Activated CD4-positive, alpha-beta memory T cell treated with anti-CD3 and anti-CD28 coated beads, Interleukin-2, amount 10 ng/mL, durations not matched to agents 7 days and 5 days (primary cell): ENCODE measurements around the gene PKDCC. TPM values are rescaled to one million over a fixed set of nuclear protein-coding genes. Genes with fewer than 3 reads are reported as not detected.

ENCODE experiments used
- CTCF ChIA-PET: fragments of 350-600 bp; sonication (Branson Sonifier 250); formaldehyde crosslinking; loops from one replicate; lab custom pipeline; 2021; ENCODE audit warnings: antibody characterized with exemption, inconsistent platforms; lab: Charles Lee
- POLR2A ChIA-PET: fragments of 350-600 bp; sonication (Branson Sonifier 250); formaldehyde crosslinking; loops from one replicate; lab custom pipeline; 2021; ENCODE audit warnings: antibody characterized with exemption; lab: Charles Lee
- DNase-seq: peaks from one replicate; pipeline ENCODE4 v3.0.0-alpha.2; 2020
- H3K27ac Mint-ChIP-seq: one replicate; pipeline ENCODE4 v1.8.0; 2021; ENCODE audit warnings: mild to moderate bottlenecking, mixed read lengths
- H3K27me3 Mint-ChIP-seq: one replicate; pipeline ENCODE4 v1.8.0; 2021; ENCODE audit warnings: mixed read lengths
- H3K36me3 Mint-ChIP-seq: one replicate; pipeline ENCODE4 v1.8.0; 2021; ENCODE audit warnings: low read depth, mixed read lengths
- H3K4me1 Mint-ChIP-seq: one replicate; pipeline ENCODE4 v1.8.0; 2021; ENCODE audit warnings: mixed read lengths
- H3K4me3 Mint-ChIP-seq: one replicate; pipeline ENCODE4 v1.8.0; 2021; ENCODE audit warnings: mild to moderate bottlenecking, mixed read lengths
- H3K9me3 Mint-ChIP-seq: one replicate; pipeline ENCODE4 v1.8.0; 2021; ENCODE audit warnings: mixed read lengths
- total RNA-seq, 2 experiments: library from RNA; stranded (reverse); gene quantifications; one replicate each; pipeline ENCODE4 v1.2.3, GENCODE V29; 2021

PKDCC gene
- total RNA-seq, 2 experiments from 2014 or later, result not detected

DNA sequence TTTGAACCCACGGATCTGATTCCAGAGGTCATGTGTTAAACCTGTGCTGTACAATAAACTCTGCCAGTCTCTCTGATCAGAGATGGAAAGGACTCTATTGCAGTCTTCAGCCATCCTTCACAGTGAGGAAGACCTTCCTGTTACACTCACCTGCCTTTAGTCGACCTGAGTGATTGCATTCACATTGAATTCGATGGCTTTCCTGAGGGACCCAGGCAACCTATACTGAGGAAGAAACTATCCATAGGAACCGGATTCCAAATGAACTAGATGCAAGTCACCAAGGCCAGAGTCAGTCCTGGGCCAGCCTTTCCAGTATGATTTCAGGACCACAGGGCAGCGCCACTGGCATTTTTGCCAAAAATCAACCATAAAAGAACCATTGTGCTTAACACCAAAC lies 56.8 kb downstream of the PKDCC start:
- CTCF ChIA-PET, result interaction anchor here (1.0 to 2.1 kb wide), 3 partner anchors 9 to 92 kb away, joined by 3 to 14 read pairs (median 4); no protein-coding TSS in a partner anchor
- POLR2A ChIA-PET, result interaction anchor here (0.7 to 11.2 kb wide), 8 partner anchors 8 to 66 kb away, joined by 3 to 240 read pairs (median 14); partner anchors contain the start of gene EML4
- peaks cover 11% of the 10 kb centered on the region for H3K36me3 Mint-ChIP-seq
- peaks cover 23% of the 10 kb centered on the region for H3K4me1 Mint-ChIP-seq
- no peak overlapping the region for H3K4me3 Mint-ChIP-seq
- H3K27ac Mint-ChIP-seq, result no peak overlapping the region
- no peaks in the 10 kb centered on the region for H3K27me3 Mint-ChIP-seq
- peaks cover 10% of the 10 kb centered on the region for H3K9me3 Mint-ChIP-seq
- no peak for DNase-seq

DNA sequence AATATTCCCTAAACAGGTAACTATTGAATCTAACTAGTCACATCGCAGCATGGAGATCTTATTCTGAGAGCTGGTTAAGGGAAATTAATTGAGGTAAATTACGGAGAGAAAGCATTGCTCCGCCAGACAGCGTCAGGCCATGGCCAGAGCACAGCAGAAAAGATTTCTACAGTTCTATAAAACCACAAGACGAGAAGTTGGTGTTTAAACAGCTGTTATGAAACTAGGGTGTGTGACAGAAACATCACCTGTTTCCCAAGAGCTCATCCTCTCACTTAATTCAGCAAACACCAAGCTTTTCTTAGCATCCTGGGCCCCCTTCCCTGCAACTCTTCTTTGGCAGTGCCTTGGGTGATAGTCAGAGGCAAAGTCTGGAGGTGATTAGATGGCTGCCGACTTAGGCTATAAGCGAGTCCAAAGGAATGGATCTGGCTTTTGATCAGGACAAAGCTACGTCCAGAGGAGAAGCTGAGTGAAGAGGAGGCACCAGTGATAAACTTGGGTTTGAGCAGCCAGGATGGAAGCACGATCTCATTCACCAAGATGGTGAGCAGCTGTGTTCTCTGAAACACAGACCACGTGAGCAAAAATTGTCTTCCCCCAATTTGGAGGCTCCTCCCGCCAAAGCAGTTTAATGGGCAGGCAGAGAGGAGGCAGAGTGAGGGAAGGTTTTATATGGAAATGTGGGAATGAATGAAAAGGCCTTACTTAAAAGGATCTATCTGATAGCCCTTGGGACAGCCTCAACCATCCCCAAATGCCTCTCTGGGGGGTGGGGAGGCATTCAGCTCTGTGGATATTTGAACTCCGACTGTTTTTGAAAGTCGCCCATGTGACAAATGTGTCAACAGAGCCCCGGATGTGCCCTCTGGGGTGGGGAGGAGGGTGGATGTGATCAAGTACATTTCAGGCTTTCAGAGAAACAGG lies 57.8 kb downstream of the PKDCC start:
- H3K9me3 Mint-ChIP-seq, result peaks cover under 1% of the 10 kb centered on the region
- H3K4me3 Mint-ChIP-seq, result no peak overlapping the region
- ChIA-PET POLR2A (interaction anchor here (0.6 to 11.2 kb wide), 16 partner anchors 9 to 255 kb away, joined by 3 to 240 read pairs (median 9); partner anchors contain the start of genes COX7A2L and EML4), CTCF (interaction anchor here (0.8 to 2.3 kb wide), 17 partner anchors 9 to 223 kb away, joined by 3 to 32 read pairs (median 4); no protein-coding TSS in a partner anchor)
- no peaks in the 10 kb centered on the region for H3K27me3 Mint-ChIP-seq
- peaks cover under 1% of the 10 kb centered on the region for H3K36me3 Mint-ChIP-seq
- DNase-seq, result peak; percentile 93
- H3K4me1 Mint-ChIP-seq, result peaks cover 13% of the 10 kb centered on the region
- H3K27ac Mint-ChIP-seq, result no peak overlapping the region

DNA sequence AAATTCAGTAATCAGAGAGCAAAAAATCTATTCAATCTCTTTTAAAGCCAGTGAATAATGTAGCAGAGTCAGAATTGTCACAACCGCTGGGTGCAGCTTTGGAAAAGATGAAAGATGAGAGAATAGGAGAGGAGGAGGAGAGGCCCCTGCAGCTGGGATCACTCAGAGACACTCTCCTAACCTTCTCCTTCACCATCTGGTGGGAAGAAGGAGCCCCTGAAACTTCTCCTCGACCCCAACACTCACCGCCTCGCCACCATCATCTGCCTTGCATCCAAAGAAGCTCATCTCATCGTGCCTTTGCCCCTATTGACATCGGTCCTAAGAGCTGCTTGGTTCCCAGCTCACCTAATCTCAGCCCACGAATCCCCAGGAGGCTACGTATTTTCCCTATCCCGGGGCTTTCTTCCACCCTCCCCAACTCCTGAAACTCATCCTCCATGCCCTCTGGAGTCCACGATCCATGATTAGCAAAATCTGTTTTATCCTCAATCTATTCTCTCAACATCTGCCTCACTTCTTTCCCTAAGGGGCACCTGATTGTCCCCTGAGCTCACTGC lies 58.5 kb downstream of the PKDCC start:
- Mint-ChIP-seq H3K36me3 (no peaks in the 10 kb centered on the region), H3K4me1 (peaks cover 10% of the 10 kb centered on the region), H3K9me3 (no peaks in the 10 kb centered on the region), H3K27ac (no peak overlapping the region), H3K27me3 (no peaks in the 10 kb centered on the region), H3K4me3 (no peak overlapping the region)
- no peak for DNase-seq
- CTCF ChIA-PET, result interaction anchor here (1.0 to 2.3 kb wide), 13 partner anchors 10 to 222 kb away, joined by 3 to 32 read pairs (median 5); no protein-coding TSS in a partner anchor
- POLR2A ChIA-PET, result interaction anchor here (0.6 to 11.2 kb wide), 14 partner anchors 10 to 255 kb away, joined by 3 to 240 read pairs (median 10); partner anchors contain the start of genes COX7A2L and EML4

DNA sequence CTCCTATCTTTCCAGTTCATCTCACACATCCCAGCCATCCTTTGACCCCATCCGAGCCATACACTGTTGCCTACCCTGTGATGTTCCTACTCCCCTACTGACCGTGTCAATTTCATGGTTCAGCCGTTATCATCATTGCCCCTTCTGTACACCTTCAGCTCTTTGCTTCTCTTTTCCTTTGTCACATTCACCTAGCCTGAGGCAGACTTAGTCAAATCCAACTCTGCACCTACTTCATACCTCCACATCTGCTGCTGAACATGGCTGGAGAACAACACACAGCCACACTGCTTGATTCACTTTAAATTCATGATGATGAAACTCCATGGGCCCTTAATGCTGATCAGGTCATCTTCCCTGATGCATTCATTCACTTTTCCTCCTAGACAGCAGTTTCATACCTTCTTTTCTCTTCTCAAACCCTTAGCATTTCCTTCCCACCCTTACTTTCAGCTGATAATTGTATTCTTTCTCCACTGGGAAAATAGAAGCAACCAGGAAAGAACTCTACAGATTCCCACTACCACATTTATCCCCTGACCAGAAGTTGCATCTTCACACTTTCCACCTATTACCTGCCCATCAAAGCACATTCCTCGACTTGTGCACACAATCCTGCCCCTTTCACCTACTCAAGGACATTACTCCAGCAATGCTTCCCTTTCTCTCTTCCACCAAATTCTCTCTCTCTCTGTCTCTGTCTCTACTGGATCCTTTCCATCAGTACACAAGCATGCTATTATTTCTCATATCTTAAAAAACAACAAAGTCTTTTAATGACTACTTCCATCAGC lies 59.6 kb downstream of the PKDCC start:
- POLR2A ChIA-PET, result interaction anchor here (0.6 to 11.2 kb wide), 10 partner anchors 9 to 253 kb away, joined by 4 to 240 read pairs (median 14); partner anchors contain the start of genes COX7A2L and EML4
- H3K36me3 Mint-ChIP-seq, result no peaks in the 10 kb centered on the region
- H3K4me1 Mint-ChIP-seq, result peaks cover under 1% of the 10 kb centered on the region
- no peak for DNase-seq
- H3K4me3 Mint-ChIP-seq, result no peak overlapping the region
- H3K27ac Mint-ChIP-seq, result no peak overlapping the region
- no peaks in the 10 kb centered on the region for H3K27me3 Mint-ChIP-seq
- H3K9me3 Mint-ChIP-seq, result no peaks in the 10 kb centered on the region
- CTCF ChIA-PET, result interaction anchor here (1.0 to 2.3 kb wide), 4 partner anchors 9 to 26 kb away, joined by 4 to 32 read pairs (median 10); no protein-coding TSS in a partner anchor

Other genes starting within 250 kb of the PKDCC start
- gene EML4, start 121.3 kb downstream of the PKDCC start, total RNA-seq, result 100 to 1,000 TPM; 130 to 133 TPM